Measurements from ENCODE around the gene TDP2.

Gene TDP2

GRCh38 chr6:24631671-24632070, 35.0 kb downstream of the TDP2 start:
- Mint-ChIP-seq H3K4me3 (no peak overlapping the region), H3K4me1 (no peaks in the 10 kb centered on the region), H3K27me3 (peaks cover 46% of the 10 kb centered on the region), H3K36me3 (ENCODE audit: insufficient read depth) (no peaks in the 10 kb centered on the region), H3K9me3 (no peaks in the 10 kb centered on the region), H3K27ac (ENCODE audit: low read depth) (no peak overlapping the region)
- DNase-seq (ENCODE audit: low spot score in 2 of 2) (no peak), ATAC-seq (replicated peaks; ENCODE audit: extremely low read depth, poor library complexity, severe bottlenecking) (no peak)

DNA sequence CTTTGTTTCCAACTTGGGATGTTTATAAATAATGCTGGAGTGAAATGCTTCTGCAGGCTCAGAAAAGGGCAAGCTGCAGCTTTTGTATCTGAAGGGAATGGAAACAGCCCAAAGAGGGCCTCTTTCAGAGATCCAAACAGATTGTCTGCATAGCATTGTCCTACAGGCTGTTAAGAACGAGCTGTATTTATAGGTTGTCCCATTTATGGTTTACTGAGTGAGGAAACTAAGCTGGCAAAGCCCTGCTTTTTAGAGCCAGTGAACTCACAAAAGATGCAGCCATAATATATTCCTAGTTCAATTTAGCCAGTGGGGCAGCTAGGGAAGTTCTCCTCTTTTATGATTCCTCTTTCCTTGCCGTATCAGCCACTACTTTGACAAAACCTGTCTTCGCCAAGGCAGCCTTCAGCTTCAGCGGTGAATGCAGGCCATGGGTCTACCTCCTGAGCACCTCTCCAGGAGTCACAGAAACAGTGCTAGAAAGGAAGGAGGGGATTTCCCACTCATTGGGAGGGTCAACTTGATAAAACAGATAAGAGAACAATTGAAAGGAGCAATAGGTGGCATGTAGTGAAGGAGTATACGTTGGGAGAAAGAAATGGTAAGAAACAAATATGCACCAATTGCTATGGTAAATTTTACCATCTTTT, 35.7 kb downstream of the TDP2 start:
- Mint-ChIP-seq H3K27me3 (peaks cover 46% of the 10 kb centered on the region), H3K36me3 (ENCODE audit: insufficient read depth) (no peaks in the 10 kb centered on the region), H3K9me3 (no peaks in the 10 kb centered on the region), H3K4me1 (no peaks in the 10 kb centered on the region), H3K4me3 (no peak overlapping the region), H3K27ac (ENCODE audit: low read depth) (no peak overlapping the region)
- no peak for ATAC-seq (replicated peaks; ENCODE audit: extremely low read depth, poor library complexity, severe bottlenecking)
- no peak for DNase-seq (ENCODE audit: low spot score in 2 of 2)

DNA sequence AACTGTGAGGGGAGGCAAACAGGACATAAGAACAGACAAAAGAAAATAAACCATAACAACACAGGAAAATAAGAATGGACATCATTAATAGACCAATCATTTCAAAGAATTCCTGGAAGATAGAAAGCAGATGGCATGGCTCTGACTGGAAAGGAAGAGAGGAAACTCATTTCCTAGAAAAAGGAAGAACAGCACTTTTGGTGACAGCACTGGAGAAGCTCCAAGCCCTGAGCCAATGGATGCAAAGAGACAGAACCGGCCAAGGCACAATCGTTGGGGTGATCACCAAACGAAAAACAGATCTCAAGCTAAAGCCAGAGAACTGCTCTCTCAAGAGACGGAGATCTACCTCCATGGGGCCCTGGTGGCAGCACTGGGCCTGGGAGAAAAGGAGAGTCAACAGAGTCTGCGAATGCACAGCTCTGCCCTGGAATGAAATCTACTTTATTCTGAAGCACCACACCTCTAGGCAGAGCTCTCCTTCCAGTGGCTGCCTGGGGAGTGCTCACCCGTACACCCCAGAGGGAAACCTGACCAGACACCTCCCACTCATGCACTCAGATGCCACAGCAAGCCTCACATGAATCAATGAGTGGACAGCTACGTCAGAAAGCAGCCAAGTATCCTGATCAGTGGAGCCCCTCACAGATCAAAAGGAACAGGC, 44.9 kb downstream of the TDP2 start:
- DNase-seq (ENCODE audit: low spot score in 2 of 2) (no peak), ATAC-seq (replicated peaks; ENCODE audit: extremely low read depth, poor library complexity, severe bottlenecking) (no peak)
- H3K27ac Mint-ChIP-seq (ENCODE audit: low read depth): no peak overlapping the region
- no peaks in the 10 kb centered on the region for H3K9me3 Mint-ChIP-seq
- no peaks in the 10 kb centered on the region for H3K4me1 Mint-ChIP-seq
- peaks cover 9% of the 10 kb centered on the region for H3K27me3 Mint-ChIP-seq
- no peak overlapping the region for H3K4me3 Mint-ChIP-seq
- H3K36me3 Mint-ChIP-seq (ENCODE audit: insufficient read depth): no peaks in the 10 kb centered on the region

GRCh38 chr6:24620637-24621036, 46.1 kb downstream of the TDP2 start:
- no peak overlapping the region for H3K27ac Mint-ChIP-seq (ENCODE audit: low read depth)
- no peaks in the 10 kb centered on the region for H3K36me3 Mint-ChIP-seq (ENCODE audit: insufficient read depth)
- no peaks in the 10 kb centered on the region for H3K9me3 Mint-ChIP-seq

GRCh38 chr6:24619661-24620060, 47.0 kb downstream of the TDP2 start:
- Mint-ChIP-seq H3K4me1 (no peaks in the 10 kb centered on the region), H3K27ac (ENCODE audit: low read depth) (no peak overlapping the region), H3K27me3 (no peaks in the 10 kb centered on the region), H3K9me3 (no peaks in the 10 kb centered on the region), H3K4me3 (no peak overlapping the region), H3K36me3 (ENCODE audit: insufficient read depth) (no peaks in the 10 kb centered on the region)
- no peak for ATAC-seq (replicated peaks; ENCODE audit: extremely low read depth, poor library complexity, severe bottlenecking)
- no peak for DNase-seq (ENCODE audit: low spot score in 2 of 2)

More at GRCh38 chr6:24620637-24621036, 46.1 kb downstream of the TDP2 start:
- no peak overlapping the region for H3K4me3 Mint-ChIP-seq
- ATAC-seq (replicated peaks; ENCODE audit: extremely low read depth, poor library complexity, severe bottlenecking) (no peak), DNase-seq (ENCODE audit: low spot score in 2 of 2) (no peak)
- H3K4me1 Mint-ChIP-seq: no peaks in the 10 kb centered on the region
- H3K27me3 Mint-ChIP-seq: peaks cover 1% of the 10 kb centered on the region

DNA sequence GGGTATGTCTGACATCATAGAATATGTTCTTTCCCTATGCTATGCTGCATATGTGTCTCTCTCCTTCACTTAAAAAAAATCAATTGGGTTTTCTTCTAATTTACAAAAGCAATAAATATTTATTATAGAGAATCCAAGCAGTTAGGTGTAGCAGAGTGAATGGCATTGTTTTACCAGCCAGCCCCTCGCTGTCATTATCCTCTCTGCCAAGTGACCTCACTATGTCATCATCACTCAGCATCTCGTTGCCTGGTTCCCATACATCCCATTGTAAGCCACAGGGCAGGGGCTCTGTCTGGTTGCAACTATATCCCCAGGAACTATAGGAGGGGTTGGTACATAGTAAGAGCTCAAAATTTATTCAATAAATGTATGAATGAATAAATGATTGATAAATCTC, 52.1 kb downstream of the TDP2 start:
- ATAC-seq (replicated peaks; ENCODE audit: extremely low read depth, poor library complexity, severe bottlenecking): no peak

GRCh38 chr6:24614043-24614420, 52.7 kb downstream of the TDP2 start:
- peaks cover 3% of the 10 kb centered on the region for H3K36me3 Mint-ChIP-seq (ENCODE audit: insufficient read depth)
- H3K9me3 Mint-ChIP-seq: no peaks in the 10 kb centered on the region
- H3K4me1 Mint-ChIP-seq: no peaks in the 10 kb centered on the region
- H3K4me3 Mint-ChIP-seq: no peak overlapping the region
- H3K27ac Mint-ChIP-seq (ENCODE audit: low read depth): no peak overlapping the region
- ATAC-seq (replicated peaks; ENCODE audit: extremely low read depth, poor library complexity, severe bottlenecking) (no peak), DNase-seq (ENCODE audit: low spot score in 2 of 2) (no peak)
- H3K27me3 Mint-ChIP-seq: peaks cover 8% of the 10 kb centered on the region

More for the DNA sequence above, 52.1 kb downstream of the TDP2 start:
- no peak for DNase-seq (ENCODE audit: low spot score in 2 of 2)
- Mint-ChIP-seq H3K4me3 (no peak overlapping the region), H3K36me3 (ENCODE audit: insufficient read depth) (peaks cover 3% of the 10 kb centered on the region), H3K4me1 (no peaks in the 10 kb centered on the region), H3K27ac (ENCODE audit: low read depth) (no peak overlapping the region), H3K27me3 (peaks cover 8% of the 10 kb centered on the region), H3K9me3 (no peaks in the 10 kb centered on the region)

DNA sequence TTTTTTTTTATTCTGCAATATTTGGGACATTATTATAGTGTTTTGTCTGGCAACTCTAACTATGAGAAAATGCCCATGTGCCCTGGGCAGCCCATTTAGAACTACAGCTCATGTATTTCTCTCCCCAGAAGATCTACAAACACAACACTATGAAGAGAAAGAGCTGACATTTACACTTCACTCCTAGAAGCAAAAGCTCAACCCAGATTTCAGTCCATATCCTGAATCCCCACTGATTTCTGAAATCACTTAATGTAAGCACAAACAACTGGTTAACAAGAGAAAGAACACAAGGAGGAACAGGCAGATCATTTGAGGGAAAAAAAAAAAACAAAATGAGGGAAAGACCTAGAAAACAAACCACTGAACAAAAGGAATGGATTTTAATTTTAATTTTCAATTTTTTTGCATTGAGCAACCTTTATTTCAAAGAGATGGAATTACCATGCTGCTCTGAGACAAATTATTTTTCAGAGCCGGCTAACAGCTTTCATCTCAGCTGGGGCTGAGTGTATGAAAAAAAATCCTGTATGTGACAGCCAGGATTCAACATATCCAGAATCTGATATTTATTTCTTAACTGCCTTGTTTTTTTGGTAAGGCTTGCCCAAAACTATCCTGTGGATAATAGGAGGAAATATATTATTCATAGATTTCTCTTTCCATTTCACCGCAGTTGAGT, 53.2 kb downstream of the TDP2 start:
- ATAC-seq (replicated peaks; ENCODE audit: extremely low read depth, poor library complexity, severe bottlenecking) (no peak), DNase-seq (ENCODE audit: low spot score in 2 of 2) (no peak)
- Mint-ChIP-seq H3K27me3 (peaks cover 8% of the 10 kb centered on the region), H3K4me1 (no peaks in the 10 kb centered on the region), H3K4me3 (no peak overlapping the region), H3K36me3 (ENCODE audit: insufficient read depth) (peaks cover 3% of the 10 kb centered on the region), H3K27ac (ENCODE audit: low read depth) (no peak overlapping the region), H3K9me3 (no peaks in the 10 kb centered on the region)

- H3K27ac Mint-ChIP-seq (ENCODE audit: low read depth): no peak overlapping the region
- H3K27me3 Mint-ChIP-seq: peaks cover 8% of the 10 kb centered on the region
- ATAC-seq (replicated peaks; ENCODE audit: extremely low read depth, poor library complexity, severe bottlenecking) (no peak), DNase-seq (ENCODE audit: low spot score in 2 of 2) (no peak)
- peaks cover 3% of the 10 kb centered on the region for H3K36me3 Mint-ChIP-seq (ENCODE audit: insufficient read depth)
- H3K9me3 Mint-ChIP-seq: no peaks in the 10 kb centered on the region
- no peak overlapping the region for H3K4me3 Mint-ChIP-seq
- H3K4me1 Mint-ChIP-seq: no peaks in the 10 kb centered on the region
Measured at GRCh38 chr6:24610672-24611071, 56.0 kb downstream of the TDP2 start.

- peaks cover 3% of the 10 kb centered on the region for H3K36me3 Mint-ChIP-seq (ENCODE audit: insufficient read depth)
- H3K4me1 Mint-ChIP-seq: no peaks in the 10 kb centered on the region
- DNase-seq (ENCODE audit: low spot score in 2 of 2) (no peak), ATAC-seq (replicated peaks; ENCODE audit: extremely low read depth, poor library complexity, severe bottlenecking) (no peak)
- no peak overlapping the region for H3K4me3 Mint-ChIP-seq
- no peak overlapping the region for H3K27ac Mint-ChIP-seq (ENCODE audit: low read depth)
- H3K27me3 Mint-ChIP-seq: no peaks in the 10 kb centered on the region
- no peaks in the 10 kb centered on the region for H3K9me3 Mint-ChIP-seq
Measured at GRCh38 chr6:24607310-24608105, 59.2 kb downstream of the TDP2 start.

DNA sequence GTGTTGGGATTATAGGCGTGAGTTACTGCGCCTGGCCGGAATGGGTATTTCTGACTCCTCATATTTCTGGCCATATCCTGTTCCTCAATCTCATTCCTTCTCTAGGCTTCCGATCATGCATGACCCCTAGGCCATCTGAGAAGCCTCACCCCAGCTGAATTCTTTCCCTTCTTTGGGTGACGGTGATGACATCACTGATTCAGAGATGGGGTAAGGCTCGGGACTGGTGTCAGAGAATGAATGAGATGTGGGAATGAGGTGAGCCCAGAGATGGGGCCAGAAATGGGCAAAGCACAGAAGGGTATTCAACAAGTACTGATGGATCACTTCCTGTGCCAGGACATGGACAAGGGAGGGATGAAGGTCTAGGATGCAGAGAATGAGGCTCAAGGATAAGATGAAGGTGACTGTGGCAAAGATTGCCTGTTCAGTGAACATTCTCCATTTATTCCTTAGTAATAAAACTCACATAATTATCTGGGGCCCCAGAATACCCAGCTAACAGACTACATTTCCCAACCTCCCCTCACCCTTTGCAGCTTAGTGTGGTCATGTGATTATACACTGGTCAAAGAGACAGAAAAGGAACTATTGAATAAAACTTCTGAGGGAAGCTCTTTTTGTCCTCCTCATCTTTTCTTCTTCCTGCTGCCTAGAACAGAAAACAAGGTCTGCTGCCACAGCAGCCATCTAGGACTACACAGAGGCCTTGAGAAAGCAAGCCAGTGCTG, 60.3 kb downstream of the TDP2 start:
- Mint-ChIP-seq H3K4me3 (no peak overlapping the region), H3K4me1 (no peaks in the 10 kb centered on the region), H3K36me3 (ENCODE audit: insufficient read depth) (no peaks in the 10 kb centered on the region), H3K9me3 (no peaks in the 10 kb centered on the region), H3K27me3 (no peaks in the 10 kb centered on the region), H3K27ac (ENCODE audit: low read depth) (no peak overlapping the region)
- no peak for DNase-seq (ENCODE audit: low spot score in 2 of 2)
- no peak for ATAC-seq (replicated peaks; ENCODE audit: extremely low read depth, poor library complexity, severe bottlenecking)

- Mint-ChIP-seq H3K27ac (ENCODE audit: low read depth) (no peak overlapping the region), H3K9me3 (no peaks in the 10 kb centered on the region), H3K36me3 (ENCODE audit: insufficient read depth) (no peaks in the 10 kb centered on the region), H3K4me1 (no peaks in the 10 kb centered on the region), H3K27me3 (peaks cover 1% of the 10 kb centered on the region), H3K4me3 (no peak overlapping the region)
- ATAC-seq (replicated peaks; ENCODE audit: extremely low read depth, poor library complexity, severe bottlenecking) (no peak), DNase-seq (ENCODE audit: low spot score in 2 of 2) (no peak)
Measured at GRCh38 chr6:24603241-24603640, 63.5 kb downstream of the TDP2 start.
